ENCODE measurements around the gene KNL1.
"Not testable (repeated sequence)": the region's sequence is repeated elsewhere in the genome, so short reads cannot be mapped to it uniquely, and the experiment has no call there.

Gene KNL1, protein sequence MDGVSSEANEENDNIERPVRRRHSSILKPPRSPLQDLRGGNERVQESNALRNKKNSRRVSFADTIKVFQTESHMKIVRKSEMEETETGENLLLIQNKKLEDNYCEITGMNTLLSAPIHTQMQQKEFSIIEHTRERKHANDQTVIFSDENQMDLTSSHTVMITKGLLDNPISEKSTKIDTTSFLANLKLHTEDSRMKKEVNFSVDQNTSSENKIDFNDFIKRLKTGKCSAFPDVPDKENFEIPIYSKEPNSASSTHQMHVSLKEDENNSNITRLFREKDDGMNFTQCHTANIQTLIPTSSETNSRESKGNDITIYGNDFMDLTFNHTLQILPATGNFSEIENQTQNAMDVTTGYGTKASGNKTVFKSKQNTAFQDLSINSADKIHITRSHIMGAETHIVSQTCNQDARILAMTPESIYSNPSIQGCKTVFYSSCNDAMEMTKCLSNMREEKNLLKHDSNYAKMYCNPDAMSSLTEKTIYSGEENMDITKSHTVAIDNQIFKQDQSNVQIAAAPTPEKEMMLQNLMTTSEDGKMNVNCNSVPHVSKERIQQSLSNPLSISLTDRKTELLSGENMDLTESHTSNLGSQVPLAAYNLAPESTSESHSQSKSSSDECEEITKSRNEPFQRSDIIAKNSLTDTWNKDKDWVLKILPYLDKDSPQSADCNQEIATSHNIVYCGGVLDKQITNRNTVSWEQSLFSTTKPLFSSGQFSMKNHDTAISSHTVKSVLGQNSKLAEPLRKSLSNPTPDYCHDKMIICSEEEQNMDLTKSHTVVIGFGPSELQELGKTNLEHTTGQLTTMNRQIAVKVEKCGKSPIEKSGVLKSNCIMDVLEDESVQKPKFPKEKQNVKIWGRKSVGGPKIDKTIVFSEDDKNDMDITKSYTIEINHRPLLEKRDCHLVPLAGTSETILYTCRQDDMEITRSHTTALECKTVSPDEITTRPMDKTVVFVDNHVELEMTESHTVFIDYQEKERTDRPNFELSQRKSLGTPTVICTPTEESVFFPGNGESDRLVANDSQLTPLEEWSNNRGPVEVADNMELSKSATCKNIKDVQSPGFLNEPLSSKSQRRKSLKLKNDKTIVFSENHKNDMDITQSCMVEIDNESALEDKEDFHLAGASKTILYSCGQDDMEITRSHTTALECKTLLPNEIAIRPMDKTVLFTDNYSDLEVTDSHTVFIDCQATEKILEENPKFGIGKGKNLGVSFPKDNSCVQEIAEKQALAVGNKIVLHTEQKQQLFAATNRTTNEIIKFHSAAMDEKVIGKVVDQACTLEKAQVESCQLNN (N-terminal part only)

DNA sequence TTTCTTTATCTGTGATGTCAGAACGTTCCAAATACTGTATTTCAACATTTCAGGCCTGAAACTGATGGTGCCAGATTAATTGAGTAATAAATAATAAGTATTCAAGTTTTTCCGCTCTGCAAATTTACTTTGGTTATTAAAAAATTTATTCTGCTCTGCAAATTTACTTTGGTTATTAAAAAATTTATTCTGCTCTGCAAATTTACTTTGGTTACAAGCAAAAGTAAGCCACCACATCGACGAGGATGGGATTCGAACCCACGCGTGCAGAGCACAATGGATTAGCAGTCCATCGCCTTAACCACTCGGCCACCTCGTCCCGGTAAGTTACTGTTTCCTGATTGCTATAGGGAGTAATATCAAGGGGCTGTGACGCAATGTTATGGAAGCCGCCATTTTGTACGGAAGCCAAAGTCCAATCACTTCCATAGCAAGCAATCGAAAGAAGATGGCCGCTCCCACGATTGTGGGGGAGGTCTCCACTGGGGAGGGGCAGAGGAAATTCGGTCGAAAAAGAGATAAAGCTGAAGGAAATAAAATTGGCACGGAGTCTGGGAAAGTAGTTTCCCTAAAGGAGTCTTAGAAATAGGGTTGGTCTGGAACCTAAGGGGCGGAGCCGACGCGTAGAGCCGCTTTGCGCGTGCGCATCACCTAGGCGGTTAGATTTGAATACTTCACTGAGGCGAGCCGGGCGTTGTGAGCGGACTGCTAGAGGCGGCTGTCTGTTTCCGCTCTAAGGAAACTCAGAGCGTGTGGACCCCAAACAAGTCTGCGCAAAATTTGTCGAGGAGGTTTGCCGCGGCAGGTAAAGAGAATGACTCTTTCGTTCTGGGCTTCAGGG is at the start of gene KNL1:
Gene KNL1, plus strand, starts transcription at position 662 of the 841 bp plus-strand sequence. CDS start 8,683 bp downstream, outside the sequence.
- peak; percentile 97 for DNase-seq

DNA sequence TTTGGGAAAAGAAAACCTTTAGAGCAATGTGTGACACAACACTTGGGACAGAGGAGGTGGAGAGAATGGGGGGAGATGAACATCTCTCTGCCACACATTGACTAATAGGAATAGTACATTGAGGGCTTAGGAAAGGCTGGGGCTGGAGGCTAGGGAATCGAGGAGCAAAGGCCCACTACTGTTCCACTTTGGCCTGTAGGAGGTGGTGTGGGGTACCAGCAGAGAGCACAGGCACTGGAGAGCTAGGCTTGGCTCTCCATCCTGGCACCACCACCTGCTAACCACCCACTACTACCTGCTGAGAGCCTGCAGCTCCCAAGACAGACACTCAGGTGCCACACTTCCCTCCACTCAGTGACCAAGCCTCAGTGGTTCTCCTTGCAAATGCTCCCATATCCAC is 48.6 kb upstream of the KNL1 start:
- DNase-seq: no peak

DNA sequence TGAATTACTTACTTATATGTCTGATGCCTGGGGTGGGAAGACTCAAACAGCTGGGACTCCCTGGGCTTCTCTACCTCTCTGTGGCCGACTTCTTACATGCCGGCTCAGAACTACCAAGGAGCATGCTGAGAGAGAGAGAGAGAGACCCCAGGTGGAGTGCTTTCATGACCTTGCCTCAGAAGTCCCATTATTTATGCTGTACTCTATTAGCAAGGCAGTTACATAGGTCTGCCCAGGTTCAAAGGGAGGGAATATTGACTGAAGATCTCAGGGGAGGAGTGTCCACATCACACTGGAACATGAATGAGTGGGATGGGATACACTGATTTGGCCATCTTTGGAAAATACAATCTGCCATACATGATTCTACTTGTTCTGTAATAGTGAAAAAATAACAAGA is 45.4 kb upstream of the KNL1 start:
- no peak for DNase-seq

DNA sequence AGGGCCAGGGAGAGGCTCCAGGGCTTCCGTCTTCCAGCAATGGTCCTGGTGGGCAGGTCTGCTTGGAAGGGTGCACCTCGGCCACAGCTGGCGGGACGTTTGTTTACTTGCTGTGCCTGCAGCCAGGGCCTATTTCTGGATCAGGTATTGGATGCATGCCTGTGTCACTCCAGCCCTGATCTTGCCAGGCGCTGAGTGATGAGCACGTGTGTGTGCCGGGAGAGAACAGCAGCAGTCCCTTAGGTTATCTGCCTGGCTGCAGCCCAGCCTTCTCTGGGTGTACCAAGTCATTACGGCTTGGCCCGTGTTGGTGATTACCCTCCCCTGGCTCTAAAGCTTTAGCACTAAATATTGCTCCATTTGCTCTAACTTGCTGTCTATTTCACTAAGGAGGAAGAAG is 44.2 kb upstream of the KNL1 start:
- DNase-seq: no peak

DNA sequence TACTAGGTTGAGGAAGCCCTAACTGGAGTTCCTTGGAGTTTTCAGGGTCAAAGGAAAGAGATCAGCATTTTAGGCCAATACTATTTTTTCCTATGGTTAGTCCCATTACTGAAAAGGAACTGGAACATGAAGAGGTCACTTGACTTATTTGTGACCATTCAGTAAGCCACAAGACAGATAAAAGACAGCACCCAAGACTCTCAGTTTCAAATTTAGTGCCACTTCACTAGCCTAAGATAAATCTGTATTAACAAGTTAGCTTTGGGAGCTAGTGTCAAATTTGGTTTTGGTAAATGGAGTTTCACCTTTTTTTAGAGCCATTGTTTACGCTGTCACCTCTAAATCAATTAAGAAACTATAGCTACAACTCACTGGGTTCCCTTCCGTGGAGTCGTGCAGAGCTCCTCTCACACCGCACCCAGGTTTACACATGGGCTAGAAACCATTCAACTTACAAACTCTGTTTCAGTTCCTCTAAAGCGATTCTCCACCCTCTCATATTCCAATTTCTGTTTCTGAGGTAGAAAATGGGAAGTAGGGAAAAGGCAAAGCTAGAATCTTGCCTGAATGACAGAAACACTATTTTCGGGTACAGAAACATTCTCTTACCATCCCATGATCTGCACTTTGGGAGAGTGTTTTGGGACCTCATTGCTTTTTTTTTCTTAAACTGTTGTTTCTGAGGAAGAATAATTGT is 43.6 kb upstream of the KNL1 start:
- no peak for DNase-seq

DNA sequence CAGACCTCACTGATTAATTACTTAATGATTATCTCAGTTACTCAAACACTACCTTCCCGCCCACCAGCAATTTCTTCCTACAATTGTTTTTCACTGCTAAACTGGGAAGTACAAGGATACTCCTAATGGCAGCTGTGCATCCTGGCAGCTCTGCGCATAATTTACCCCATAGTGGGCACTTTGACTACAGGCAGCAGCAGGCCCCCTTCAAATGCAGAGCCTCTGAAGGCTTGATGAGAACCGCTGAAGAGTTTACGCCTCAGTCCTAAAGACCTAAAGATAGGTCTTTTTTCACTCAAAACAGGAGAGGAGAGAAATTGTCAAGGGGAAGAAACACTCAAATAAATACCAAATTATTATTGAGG is 39.9 kb upstream of the KNL1 start:
- DNase-seq: no peak

DNA sequence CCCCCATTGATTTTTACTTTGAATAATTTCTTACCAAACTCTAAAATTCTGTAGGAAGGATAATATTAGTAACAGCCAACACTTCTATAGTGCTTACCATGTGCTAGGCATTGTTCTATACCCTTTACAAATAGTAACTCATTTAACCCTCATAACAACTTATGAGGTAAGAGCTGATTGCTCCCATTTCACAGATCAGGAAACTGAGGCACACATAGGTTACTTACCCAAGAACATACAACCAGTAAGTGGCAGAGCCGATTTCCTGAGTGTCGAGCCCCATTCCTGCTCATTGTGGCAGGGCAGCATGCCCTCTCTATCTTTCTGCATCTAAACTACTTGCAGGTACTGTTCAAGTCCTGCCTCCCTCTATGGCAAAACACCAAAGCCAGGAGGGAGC is 38.2 kb upstream of the KNL1 start:
- DNase-seq: no peak

DNA sequence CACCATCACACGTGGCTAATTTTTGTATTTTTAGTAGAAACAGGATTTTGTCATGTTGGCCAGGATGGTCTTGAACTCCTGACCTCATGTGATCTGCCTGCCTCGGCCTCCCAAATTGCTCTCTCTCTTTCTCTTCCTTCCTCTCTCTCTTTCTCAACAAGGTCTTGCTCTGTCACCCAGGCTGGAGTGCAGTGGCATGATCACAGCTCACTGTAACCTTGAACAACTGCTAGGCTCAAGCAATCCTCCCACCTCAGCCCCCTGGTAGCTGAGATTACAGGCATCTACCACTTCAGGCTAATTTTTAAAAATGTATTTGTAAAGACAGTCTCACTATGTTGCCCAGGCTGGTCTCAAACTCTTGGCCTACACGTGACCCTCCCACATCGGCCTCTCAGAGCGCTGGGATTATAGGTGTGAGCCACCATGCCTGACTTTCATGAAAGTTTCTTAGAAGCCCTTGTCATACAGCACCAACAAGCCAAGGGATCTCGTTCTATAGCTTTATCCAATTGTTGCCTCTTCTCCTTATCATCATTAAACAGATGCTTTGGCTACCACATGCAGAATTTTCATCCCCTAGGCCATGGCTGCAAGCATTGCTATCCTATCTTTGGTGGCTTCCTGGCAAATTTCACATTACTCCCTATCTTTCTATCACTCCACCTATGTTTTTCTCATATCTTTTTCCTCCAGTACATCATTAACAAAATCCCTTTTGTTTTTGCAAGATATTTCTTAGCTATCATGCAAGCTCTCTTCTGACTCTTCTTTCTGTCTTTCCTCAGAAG is 34.9 kb upstream of the KNL1 start:
- peak; percentile 95 for DNase-seq

DNA sequence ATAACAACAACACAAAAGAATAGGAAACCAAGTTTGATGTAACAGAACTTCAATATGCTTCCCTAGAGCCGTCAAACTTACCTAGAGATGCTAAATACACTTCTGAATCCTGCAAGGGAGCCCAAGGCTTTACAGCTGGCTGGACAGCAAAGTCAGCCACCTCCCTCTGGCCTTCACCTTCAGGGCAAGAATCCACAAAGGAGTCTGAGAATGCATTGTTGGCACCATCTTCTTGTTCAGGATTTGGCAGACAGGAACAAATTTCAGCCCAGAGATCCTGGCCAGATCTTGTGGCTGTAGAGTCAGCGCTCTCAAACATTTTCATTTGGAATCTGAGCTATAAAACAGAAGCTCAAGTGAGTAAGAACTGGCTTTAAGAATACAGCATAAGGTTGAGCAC is 31.4 kb upstream of the KNL1 start:
- DNase-seq: no peak

DNA sequence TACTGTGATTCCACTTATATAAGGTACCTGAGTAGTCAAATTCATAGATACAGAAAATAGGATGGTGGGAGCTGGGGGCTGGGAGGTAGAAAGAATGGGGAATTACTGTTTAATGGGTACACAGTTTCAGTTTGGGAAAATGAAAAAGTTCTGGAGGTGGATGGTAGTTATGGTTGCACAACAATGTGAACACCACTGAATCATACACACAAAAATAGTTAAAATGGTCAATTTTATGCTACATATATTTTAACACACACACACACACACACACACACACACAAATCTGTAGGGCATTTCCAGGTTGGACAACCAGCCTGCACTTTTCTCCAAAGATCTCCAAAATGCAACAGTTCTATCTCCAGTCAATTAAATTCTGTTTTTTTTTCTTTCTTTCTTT is 30.6 kb upstream of the KNL1 start:
- DNase-seq: no peak

DNA sequence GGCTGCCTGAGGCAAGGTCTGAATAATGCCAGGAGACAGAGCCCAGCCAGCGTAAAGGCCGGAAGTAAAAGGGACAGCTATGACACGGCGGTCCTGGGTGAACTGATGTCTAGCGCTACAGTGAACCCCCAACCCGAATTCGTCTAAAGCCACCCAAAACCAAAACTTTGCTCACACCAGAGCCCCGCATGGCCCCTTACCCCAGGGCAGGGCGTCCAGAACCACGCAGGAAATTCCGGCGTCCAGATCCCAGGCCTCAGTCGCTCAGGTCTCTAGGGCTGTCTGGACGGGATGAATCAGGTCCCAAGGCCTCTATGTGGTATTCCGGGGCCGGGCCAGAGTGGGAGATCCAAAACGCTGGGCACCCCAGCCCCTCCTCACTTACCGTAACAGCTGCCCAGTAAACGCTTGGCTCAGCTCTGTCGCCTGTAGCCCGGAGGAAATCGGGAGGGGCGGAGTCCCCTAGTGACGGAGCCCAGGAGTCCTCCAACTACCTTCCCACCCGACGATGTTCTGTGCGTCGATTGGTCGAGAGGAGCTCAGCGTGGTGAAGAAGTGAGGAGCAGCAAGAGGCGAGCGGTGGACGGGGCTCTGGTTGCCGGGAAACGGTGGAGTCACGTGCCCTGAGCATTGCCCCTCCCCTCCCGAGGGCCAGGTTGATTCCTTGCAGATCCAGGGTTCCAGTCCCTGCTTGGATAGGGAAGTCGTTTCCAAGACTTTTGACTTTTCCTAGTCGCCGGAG is 29.3 kb upstream of the KNL1 start, which contains the start of gene CCDC32:
Gene CCDC32, minus strand, starts transcription at position 452 of the 742 bp plus-strand sequence. CDS start 2,027 bp downstream, outside the sequence.
- DNase-seq: peak; percentile 100

DNA sequence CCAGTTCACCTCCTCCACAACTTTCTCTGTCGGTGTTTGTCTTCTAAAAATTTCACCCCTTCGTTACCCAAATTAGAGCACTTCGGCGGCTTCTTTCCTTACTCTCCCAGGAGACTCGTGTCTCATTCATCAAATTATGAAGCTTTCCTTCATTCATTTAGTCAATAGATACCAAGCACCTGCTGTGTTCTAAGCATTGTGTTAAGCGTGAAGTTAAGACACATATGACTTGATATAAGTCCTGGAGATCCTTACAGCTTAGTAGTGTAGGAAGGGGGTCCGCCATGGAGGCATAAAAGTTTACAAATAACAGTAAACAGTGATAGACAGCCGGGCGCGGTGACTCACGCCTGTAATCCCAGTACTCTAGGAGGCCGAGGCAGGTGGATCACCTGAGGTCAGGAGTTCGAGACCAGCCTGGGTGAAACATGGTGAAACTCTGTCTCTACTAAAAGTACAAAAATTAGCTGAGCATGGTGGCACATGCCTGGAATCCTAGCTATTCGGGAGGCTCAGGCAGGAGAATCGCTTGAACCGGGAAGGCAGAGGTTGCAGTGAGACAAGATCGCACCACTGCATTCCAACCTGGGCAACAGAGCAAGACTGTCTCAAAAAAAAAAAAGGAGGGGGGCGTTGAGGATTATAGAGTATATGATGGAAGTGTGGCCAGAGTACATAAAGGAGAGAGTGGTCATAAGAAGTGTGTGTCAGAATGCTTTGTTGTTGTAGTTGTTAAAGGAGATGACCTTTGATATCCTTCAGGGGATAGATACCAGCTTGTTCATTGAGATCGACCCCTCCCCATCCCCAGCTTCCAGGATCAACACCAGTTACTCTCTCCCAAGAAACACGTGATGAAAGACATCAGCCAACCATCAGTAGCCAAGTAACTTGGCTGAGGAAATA is 28.5 kb upstream of the KNL1 start:
- peak; percentile 14 for DNase-seq

DNA sequence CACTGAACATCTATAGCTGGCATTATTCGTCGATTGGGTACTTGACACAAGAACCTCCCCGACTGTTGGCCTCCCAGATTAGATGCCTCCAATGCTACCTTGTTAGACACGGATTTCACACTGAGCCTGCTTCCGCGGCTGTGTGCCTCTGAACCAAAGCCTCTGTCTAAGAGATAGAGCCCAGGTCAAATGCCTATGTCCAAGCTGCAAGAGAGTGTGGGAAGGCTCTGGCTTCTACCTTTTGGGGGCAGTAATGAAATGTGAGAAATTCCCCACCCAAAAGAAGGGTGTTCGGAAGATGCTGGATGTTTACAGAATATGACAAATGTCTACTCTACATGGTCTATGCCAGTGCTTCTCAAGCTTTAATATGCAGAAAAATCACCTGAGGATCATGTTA is 26.9 kb upstream of the KNL1 start:
- DNase-seq: peak; percentile 82

DNA sequence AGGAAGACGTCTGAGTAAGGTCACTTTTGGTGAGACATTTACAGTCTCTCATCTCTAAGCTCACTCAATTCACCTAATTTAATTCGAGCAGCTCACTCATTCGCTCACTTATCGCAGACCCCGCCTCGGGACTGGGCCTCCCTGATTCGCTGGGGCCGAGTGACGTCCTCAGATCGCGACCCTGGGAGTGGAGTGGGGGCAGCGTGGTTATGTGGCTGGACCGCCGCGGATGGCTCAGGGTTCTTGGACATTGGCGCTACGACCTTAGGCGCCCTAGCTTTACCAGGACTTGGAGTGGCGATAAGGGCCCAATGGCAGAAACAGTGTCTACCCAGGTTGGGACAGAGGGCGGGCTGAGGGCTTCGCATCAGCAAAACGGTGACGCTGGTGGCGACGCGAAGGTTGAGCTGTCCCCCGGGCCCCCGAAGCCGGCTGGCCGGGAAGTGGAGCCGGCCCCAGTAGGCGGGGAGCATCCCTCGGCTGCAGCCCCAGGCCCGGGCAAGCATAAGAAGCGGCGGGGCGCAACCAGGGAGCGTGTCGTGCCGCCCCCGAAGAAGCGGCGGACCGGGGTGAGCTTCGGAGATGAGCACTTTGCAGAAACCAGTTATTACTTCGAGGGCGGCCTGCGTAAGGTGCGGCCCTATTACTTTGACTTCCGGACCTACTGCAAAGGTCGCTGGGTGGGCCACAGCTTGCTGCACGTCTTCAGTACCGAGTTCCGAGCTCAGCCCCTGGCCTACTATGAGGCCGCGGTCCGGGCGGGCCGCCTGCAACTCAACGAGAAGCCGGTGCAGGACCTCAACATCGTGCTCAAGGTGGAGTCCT is 24.7 kb upstream of the KNL1 start, which contains the start of gene RPUSD2:
Gene RPUSD2, plus strand, starts transcription at position 171 of the 825 bp plus-strand sequence. Its CDS starts 39 bp downstream, at position 210.
- DNase-seq: peak; percentile 98

DNA sequence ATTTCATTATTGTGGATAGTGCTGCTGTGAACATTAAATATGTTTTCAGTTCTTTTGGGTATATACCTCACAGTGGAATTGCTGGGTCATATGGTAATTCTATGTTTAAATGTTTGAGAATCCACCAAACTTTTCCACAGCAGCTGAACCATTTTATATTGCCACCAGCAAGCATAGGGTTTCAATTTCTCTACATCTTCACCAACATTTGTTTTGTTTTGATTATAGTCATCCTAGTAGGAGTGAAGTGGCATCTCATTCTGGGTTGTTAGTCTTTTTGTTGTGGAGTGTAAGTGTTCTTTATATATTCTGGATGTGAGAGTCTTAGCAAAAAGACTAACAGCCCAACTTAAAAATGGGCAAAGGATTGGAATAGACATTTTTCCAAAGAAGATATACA is 18.9 kb upstream of the KNL1 start:
- no peak for DNase-seq

DNA sequence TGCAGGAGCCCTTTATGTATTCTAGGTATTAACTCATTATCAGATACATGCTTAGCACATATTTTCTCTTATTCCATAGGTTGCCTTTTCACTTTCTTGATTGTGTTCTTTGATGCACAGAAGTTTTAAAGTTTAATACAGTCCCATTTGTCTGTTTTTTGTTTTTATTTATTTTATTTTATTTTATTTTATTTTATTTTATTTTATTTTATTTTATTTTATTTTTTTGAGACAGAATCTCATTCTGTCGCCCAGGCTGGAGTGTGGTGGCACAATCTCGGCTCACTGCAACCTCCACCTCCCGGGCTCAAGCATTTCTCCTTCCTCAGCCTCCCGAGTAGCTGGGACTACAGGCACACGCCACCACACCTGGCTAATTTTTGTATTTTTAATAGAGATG is 17.1 kb upstream of the KNL1 start:
- not testable (repeated sequence) for DNase-seq

DNA sequence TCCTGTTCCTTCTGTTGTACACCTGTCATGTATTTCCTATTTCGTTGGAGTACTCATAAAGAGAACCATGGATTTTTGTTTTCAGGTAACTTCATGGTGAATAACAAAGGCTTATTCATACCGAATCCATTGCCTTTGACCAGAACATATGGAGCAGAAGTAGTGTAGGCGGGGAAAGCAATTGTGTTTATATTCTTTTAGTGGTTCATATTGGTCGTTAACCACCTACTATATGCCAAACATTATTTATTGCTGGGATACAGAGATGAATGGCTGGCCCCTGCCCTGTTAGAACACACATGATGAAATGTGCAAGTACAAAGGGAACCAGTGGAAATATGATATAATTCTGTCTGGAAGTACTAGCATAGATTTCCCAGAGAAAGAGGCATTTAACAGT is 15.2 kb upstream of the KNL1 start:
- DNase-seq: no peak

DNA sequence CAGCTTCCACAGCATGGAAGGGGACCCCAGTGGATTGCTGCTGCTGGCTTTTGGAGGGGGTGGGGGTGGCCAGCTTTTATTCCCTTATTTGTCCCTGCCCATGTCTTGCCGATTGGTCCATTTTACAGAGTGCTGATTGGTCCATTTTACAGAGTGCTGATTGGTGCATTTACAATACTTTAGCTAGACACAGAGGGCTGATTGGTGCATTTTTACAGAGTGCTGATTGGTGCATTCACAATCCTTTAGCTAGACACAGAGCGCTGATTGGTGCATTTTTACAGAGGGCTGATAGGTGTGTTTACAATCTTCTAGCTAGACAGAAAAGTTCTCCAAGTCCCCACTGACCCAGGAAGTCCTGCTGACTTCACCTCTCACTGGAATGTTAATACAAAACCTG is 12.3 kb upstream of the KNL1 start:
- DNase-seq: not testable (repeated sequence)
